Transverse colon (tissue), 4 donors: ENCODE measurements around the gene TBC1D3C. TPM values are rescaled to one million over a fixed set of nuclear protein-coding genes. Genes with fewer than 3 reads are reported as not detected.
"Not testable (repeated sequence)": the region's sequence is repeated elsewhere in the genome, so short reads cannot be mapped to it uniquely, and the experiment has no call there.

Experiments used
- DNase-seq: peaks from one replicate; pipeline ENCODE4 v3.0.0-alpha.2; 2019
- H3K27ac ChIP-seq, 4 donors: fragments of 200-600 bp; sonication (generic); 2 replicates each; pipeline ENCODE4 v1.5.1; 2016 to 2018; ENCODE audit warnings: inconsistent platforms in 4 of 4
- H3K27me3 ChIP-seq: fragments of 200-600 bp; sonication (generic); 2 replicates; pipeline ENCODE4 v1.5.1; 2017; ENCODE audit warnings: inconsistent platforms
- H3K36me3 ChIP-seq, 4 donors: fragments of 200-600 bp; sonication (generic); 2 replicates each; pipeline ENCODE4 v1.5.1; 2017 to 2019; ENCODE audit warnings: inconsistent platforms in 4 of 4
- H3K4me1 ChIP-seq, 4 donors: fragments of 200-600 bp; sonication (generic); 2 replicates each; pipeline ENCODE4 v1.5.1; 2017 to 2020; ENCODE audit warnings: inconsistent platforms in 4 of 4
- H3K4me3 ChIP-seq, 4 donors: fragments of 200-600 bp; sonication (generic); 1 replicate in 1 of 4; 2 replicates in 3 of 4; pipeline versions ENCODE4 v1.5.1 to v1.6.1; 2017 to 2019; ENCODE audit warnings: inconsistent platforms in 4 of 4
- H3K9me3 ChIP-seq, 2 donors: fragments of 200-600 bp; sonication (generic); 2 replicates each; pipeline ENCODE4 v1.5.1; 2017 to 2019; ENCODE audit warnings: inconsistent platforms in 2 of 2
- WGBS, 2 donors: methylation state at CpG; one replicate each; pipeline ENCODE4 v1.1.5; 2018; ENCODE audit warnings: low coverage in 1 of 2; 5-methylcytosine and 5-hydroxymethylcytosine counted together
- in situ Hi-C, 4 donors: fragments of 200-750 bp; cut with MboI; loops; one replicate each; pipeline versions ENCODE4 v1.15.0 to v1.15.1; 2017; ENCODE audit warnings: low sequenced_read_pairs in 3 of 4, low pct_ligation_motif_present in 1 of 4, low pct_unique_long_range_greater_than_20kb in 1 of 4
- intact Hi-C: fragments of 100-400 bp; cut with DNase I; formaldehyde crosslinking; loops from one replicate; pipeline ENCODE4 v1.15.1; 2023; ENCODE audit warnings: low total_unique reads
- small RNA-seq, 4 donors: library from RNA; depleted of rRNA; stranded (forward); fragments of <200 nt; gene quantifications; one replicate each; pipeline ENCODE3, GENCODE V24; 2016
- total RNA-seq, 4 donors: library from RNA; depleted of rRNA; stranded (reverse); fragments of >200 nt; gene quantifications; one replicate each; pipeline ENCODE4 v1.1.0, GENCODE V29; 2016

TBC1D3C gene
- not detected for total RNA-seq

- H3K9me3 ChIP-seq, intact Hi-C loops, H3K4me1 ChIP-seq, DNase-seq, H3K27me3 ChIP-seq, H3K27ac ChIP-seq, in situ Hi-C loops, H3K4me3 ChIP-seq, H3K36me3 ChIP-seq: not testable (repeated sequence)
- no CpG with 5 or more reads among the region's 10 CpGs for WGBS, 2 donors
Measured at GRCh38 chr17:38068534-38068933, at the start of gene TBC1D3C. Gene TBC1D3C, minus strand, starts transcription at chr17:38068634. Its CDS starts 1,568 bp downstream, at chr17:38067066.

- WGBS, 2 donors: no CpG with 5 or more reads among the region's 1 CpG
- H3K4me1 ChIP-seq, H3K36me3 ChIP-seq, H3K27me3 ChIP-seq, DNase-seq, H3K27ac ChIP-seq, H3K9me3 ChIP-seq, H3K4me3 ChIP-seq, intact Hi-C loops, in situ Hi-C loops: not testable (repeated sequence)
Measured at GRCh38 chr17:38099262-38099661, 30.8 kb upstream of the TBC1D3C start.

DNA sequence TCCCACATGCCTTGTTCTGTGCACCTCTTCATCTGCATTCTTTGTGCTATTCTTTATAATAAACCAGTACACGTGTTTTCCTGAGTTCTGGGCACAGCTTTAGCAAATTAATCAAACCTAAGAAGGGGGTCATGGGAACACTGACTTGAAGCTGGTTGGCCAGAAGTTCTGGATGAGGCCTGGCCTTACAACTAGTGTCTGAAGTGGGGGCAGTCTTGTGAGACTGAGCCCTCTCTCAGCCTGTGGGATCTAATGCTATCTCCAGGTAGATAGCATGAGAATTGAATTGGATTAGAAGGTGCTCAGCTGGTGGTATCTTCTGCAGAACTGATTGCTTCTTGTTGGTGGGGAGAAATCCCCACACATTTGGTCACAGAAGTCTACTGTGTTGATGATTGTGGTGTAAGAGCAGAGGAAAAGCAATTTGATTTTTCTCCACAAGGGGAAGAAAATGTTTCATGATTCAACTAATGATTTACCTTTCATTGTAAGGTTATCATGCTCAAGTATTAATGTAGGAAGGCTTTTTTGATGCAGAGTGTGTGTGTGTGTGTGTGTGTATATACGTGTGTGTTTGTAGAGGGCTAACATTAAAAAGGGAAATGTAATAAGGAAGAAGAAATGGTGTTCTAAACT is 25.7 kb upstream of the TBC1D3C start:
- H3K27me3 ChIP-seq, H3K27ac ChIP-seq, H3K4me3 ChIP-seq, in situ Hi-C loops, DNase-seq, H3K4me1 ChIP-seq, H3K36me3 ChIP-seq, H3K9me3 ChIP-seq, intact Hi-C loops: not testable (repeated sequence)
- WGBS, 2 donors: no CpG with 5 or more reads among the region's 2 CpGs

- DNase-seq, intact Hi-C loops, in situ Hi-C loops, H3K27ac ChIP-seq, H3K4me1 ChIP-seq, H3K27me3 ChIP-seq, H3K36me3 ChIP-seq, H3K4me3 ChIP-seq, H3K9me3 ChIP-seq: not testable (repeated sequence)
- WGBS, 2 donors: no CpG with 5 or more reads among the region's 10 CpGs
Measured at GRCh38 chr17:38088120-38088519, 19.7 kb upstream of the TBC1D3C start.

- H3K36me3 ChIP-seq, H3K27ac ChIP-seq, H3K4me3 ChIP-seq, H3K27me3 ChIP-seq, H3K9me3 ChIP-seq, DNase-seq, H3K4me1 ChIP-seq, in situ Hi-C loops, intact Hi-C loops: not testable (repeated sequence)
- WGBS, 2 donors: no CpG with 5 or more reads among the region's 1 CpG
Measured at GRCh38 chr17:38087344-38087743, 18.9 kb upstream of the TBC1D3C start.

Small RNA genes lying within 50 kb of the gene (small RNA-seq; reads per million reads assigned to genes)
- gene RF00019: 0 reads per million in 4 donors

Other genes starting within 250 kb of the TBC1D3C start
- not detected for gene TBC1D3K, start 144.2 kb downstream of the TBC1D3C start, total RNA-seq
- gene TBC1D3L, start 79.6 kb downstream of the TBC1D3C start, total RNA-seq: 10 to 100 TPM; 15.7 to 83.6 (median 23.2) TPM
- under 1 TPM in 1 of 4 donors, not detected in 3; 0.27 TPM for gene TBC1D3D, start 64.7 kb downstream of the TBC1D3C start, total RNA-seq
- gene TBC1D3E, start 59.3 kb upstream of the TBC1D3C start, total RNA-seq: not detected
- not detected for gene TBC1D3, start 123.9 kb upstream of the TBC1D3C start, total RNA-seq
- 10 to 100 TPM in 3 of 4 donors, 1 to 10 TPM in 1; 5.2 to 30.8 (median 18.9) TPM for gene MRPL45, start 228.5 kb upstream of the TBC1D3C start, total RNA-seq